Measurements from ENCODE around the gene SYNGAP1.

SYNGAP1 gene

DNA sequence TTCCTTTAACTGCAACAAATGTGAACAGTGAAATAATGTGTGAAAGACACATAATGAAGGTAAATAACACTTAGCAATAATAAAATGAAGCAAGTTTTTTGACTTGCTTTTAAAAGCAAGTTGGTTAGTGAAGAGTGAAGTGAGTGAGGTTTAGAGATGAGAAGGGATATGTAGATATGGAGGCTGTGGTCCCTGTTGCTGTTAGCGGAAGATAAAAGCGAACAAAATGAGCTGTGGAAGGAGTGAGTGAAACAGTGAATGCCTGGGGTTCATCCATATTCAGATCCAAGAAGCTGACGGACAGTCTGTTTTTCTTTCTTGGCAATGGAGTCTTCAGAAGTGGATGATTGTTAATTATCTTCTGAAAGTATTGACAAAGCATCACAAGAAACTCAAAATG, 58.0 kb downstream of the SYNGAP1 start:
- no peak for TF ChIP-seq EP300 (IDR thresholded peaks at IDR 0.05; ENCODE audit: borderline replicate concordance)
- TF ChIP-seq NFIC (IDR thresholded peaks at IDR 0.05), result no peak
- TF ChIP-seq MAX (IDR thresholded peaks at IDR 0.05), result no peak
- no peak for TF ChIP-seq FOXM1 (IDR thresholded peaks at IDR 0.05; ENCODE audit: borderline replicate concordance, low read depth)
- no peak for TF ChIP-seq TCF12 (IDR thresholded peaks at IDR 0.05; ENCODE audit: low read depth)
- no peak for TF ChIP-seq EGR1 (IDR thresholded peaks at IDR 0.05)
- no peak for TF ChIP-seq CEBPB (IDR thresholded peaks at IDR 0.05)
- no peak for TF ChIP-seq ZBTB7A (IDR thresholded peaks at IDR 0.05; ENCODE audit: low read depth)
- no peak for TF ChIP-seq TAF1 (IDR thresholded peaks at IDR 0.05; ENCODE audit: low read depth)
- no peak for TF ChIP-seq TEAD4 (IDR thresholded peaks at IDR 0.05)
- TF ChIP-seq YY1 (IDR thresholded peaks at IDR 0.05; ENCODE audit: low read depth), result no peak
- no peak for TF ChIP-seq USF1 (IDR thresholded peaks at IDR 0.05)
- no peak for TF ChIP-seq RAD21 (IDR thresholded peaks at IDR 0.05; ENCODE audit: low read depth)
- no peak for TF ChIP-seq CREB1 (IDR thresholded peaks at IDR 0.05; ENCODE audit: low read depth)

GRCh38 chr6:33481192-33481591, 61.3 kb downstream of the SYNGAP1 start:
- TF ChIP-seq MAX (IDR thresholded peaks at IDR 0.05), result no peak
- TF ChIP-seq TCF12 (IDR thresholded peaks at IDR 0.05; ENCODE audit: low read depth), result no peak
- no peak for TF ChIP-seq FOXM1 (IDR thresholded peaks at IDR 0.05; ENCODE audit: borderline replicate concordance, low read depth)
- TF ChIP-seq CEBPB (IDR thresholded peaks at IDR 0.05), result no peak
- TF ChIP-seq TAF1 (IDR thresholded peaks at IDR 0.05; ENCODE audit: low read depth), result no peak
- TF ChIP-seq EP300 (IDR thresholded peaks at IDR 0.05; ENCODE audit: borderline replicate concordance), result no peak
- no peak for TF ChIP-seq CREB1 (IDR thresholded peaks at IDR 0.05; ENCODE audit: low read depth)
- TF ChIP-seq USF1 (IDR thresholded peaks at IDR 0.05), result no peak
- TF ChIP-seq EGR1 (IDR thresholded peaks at IDR 0.05), result no peak
- no peak for TF ChIP-seq YY1 (IDR thresholded peaks at IDR 0.05; ENCODE audit: low read depth)
- TF ChIP-seq NFIC (IDR thresholded peaks at IDR 0.05), result no peak
- no peak for TF ChIP-seq ZBTB7A (IDR thresholded peaks at IDR 0.05; ENCODE audit: low read depth)
- no peak for TF ChIP-seq RAD21 (IDR thresholded peaks at IDR 0.05; ENCODE audit: low read depth)
- TF ChIP-seq REST (IDR thresholded peaks at IDR 0.05; ENCODE audit: low read depth), result no peak
- TF ChIP-seq TEAD4 (IDR thresholded peaks at IDR 0.05), result no peak

- no peak for TF ChIP-seq NFIC (IDR thresholded peaks at IDR 0.05)
- no peak for TF ChIP-seq RAD21 (IDR thresholded peaks at IDR 0.05; ENCODE audit: low read depth)
- TF ChIP-seq ZBTB7A (IDR thresholded peaks at IDR 0.05; ENCODE audit: low read depth), result no peak
- TF ChIP-seq MAX (IDR thresholded peaks at IDR 0.05), result no peak
- no peak for TF ChIP-seq EGR1 (IDR thresholded peaks at IDR 0.05)
- no peak for TF ChIP-seq CREB1 (IDR thresholded peaks at IDR 0.05; ENCODE audit: low read depth)
Observed at GRCh38 chr6:33483678-33484077, 63.8 kb downstream of the SYNGAP1 start.

DNA sequence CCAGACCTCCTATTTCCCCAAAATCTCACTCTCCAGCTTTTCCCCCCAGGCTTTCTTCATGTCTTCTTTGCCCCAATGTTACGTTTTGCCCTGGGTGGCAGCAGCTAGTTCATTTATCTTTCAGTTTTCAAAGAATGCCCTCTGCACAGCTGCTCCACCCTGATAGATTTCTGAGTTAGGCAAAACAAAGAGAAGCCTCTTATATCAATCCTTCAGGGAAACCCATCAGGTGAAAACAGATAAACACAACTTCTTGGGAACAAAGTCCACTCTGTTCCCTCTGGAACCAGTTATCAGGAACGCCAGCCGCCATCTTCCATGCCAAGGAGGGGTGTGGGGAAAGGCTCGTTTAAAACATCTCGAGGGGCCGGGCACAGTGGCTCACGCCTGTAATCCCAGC, 68.5 kb downstream of the SYNGAP1 start:
- TF ChIP-seq CREB1 (IDR thresholded peaks at IDR 0.05; ENCODE audit: low read depth) (no peak), USF1 (IDR thresholded peaks at IDR 0.05) (no peak), CEBPB (IDR thresholded peaks at IDR 0.05) (no peak), FOXM1 (IDR thresholded peaks at IDR 0.05; ENCODE audit: borderline replicate concordance, low read depth) (no peak), YY1 (IDR thresholded peaks at IDR 0.05; ENCODE audit: low read depth) (no peak), EGR1 (IDR thresholded peaks at IDR 0.05) (no peak), MAX (IDR thresholded peaks at IDR 0.05) (no peak), EP300 (IDR thresholded peaks at IDR 0.05; ENCODE audit: borderline replicate concordance) (no peak)

GRCh38 chr6:33490198-33490597, 70.3 kb downstream of the SYNGAP1 start:
- TF ChIP-seq FOXM1 (IDR thresholded peaks at IDR 0.05; ENCODE audit: borderline replicate concordance, low read depth), result no peak
- TF ChIP-seq EGR1 (IDR thresholded peaks at IDR 0.05), result no peak
- TF ChIP-seq RAD21 (IDR thresholded peaks at IDR 0.05; ENCODE audit: low read depth), result no peak
- TF ChIP-seq TEAD4 (IDR thresholded peaks at IDR 0.05), result no peak
- no peak for TF ChIP-seq CEBPB (IDR thresholded peaks at IDR 0.05)
- TF ChIP-seq NFIC (IDR thresholded peaks at IDR 0.05), result no peak
- TF ChIP-seq EP300 (IDR thresholded peaks at IDR 0.05; ENCODE audit: borderline replicate concordance), result no peak
- no peak for TF ChIP-seq USF1 (IDR thresholded peaks at IDR 0.05)
- no peak for TF ChIP-seq ZBTB7A (IDR thresholded peaks at IDR 0.05; ENCODE audit: low read depth)

- TF ChIP-seq CREB1 (IDR thresholded peaks at IDR 0.05; ENCODE audit: low read depth) (no peak), REST (IDR thresholded peaks at IDR 0.05; ENCODE audit: low read depth) (no peak), TAF1 (IDR thresholded peaks at IDR 0.05; ENCODE audit: low read depth) (no peak), USF1 (IDR thresholded peaks at IDR 0.05) (no peak), TCF12 (IDR thresholded peaks at IDR 0.05; ENCODE audit: low read depth) (no peak)
Observed at GRCh38 chr6:33490621-33491020, 70.8 kb downstream of the SYNGAP1 start.
